ENCODE measurements around the gene ELAPOR1. TPM values are rescaled to one million over a fixed set of nuclear protein-coding genes. Genes with fewer than 3 reads are reported as not detected.
"Not testable (repeated sequence)": the region's sequence is repeated elsewhere in the genome, so short reads cannot be mapped to it uniquely, and the experiment has no call there.

The ELAPOR1 gene
- total RNA-seq, 2 experiments from 2014 or later, result 4.5 to 11.9 TPM

GRCh38 chr1:109133815-109134214 lies 19.9 kb downstream of the ELAPOR1 start:
- H3K4me3 Mint-ChIP-seq, result no peak overlapping the region
- no peak for DNase-seq
- peaks cover 3% of the 10 kb centered on the region for H3K4me1 Mint-ChIP-seq
- H3K9me3 Mint-ChIP-seq (ENCODE audit: low read depth), result no peaks in the 10 kb centered on the region
- H3K27me3 Mint-ChIP-seq, result no peaks in the 10 kb centered on the region
- ATAC-seq, result no peak
- no peak overlapping the region for H3K27ac Mint-ChIP-seq
- no peaks in the 10 kb centered on the region for H3K36me3 Mint-ChIP-seq
- CTCF ChIA-PET, result interaction anchor here (1.0 kb wide), 1 partner anchor 21 kb away, joined by 4 read pairs; a partner anchor contains a TSS

GRCh38 chr1:109134423-109134822 lies 20.5 kb downstream of the ELAPOR1 start:
- Mint-ChIP-seq H3K36me3 (no peaks in the 10 kb centered on the region), H3K9me3 (ENCODE audit: low read depth) (no peaks in the 10 kb centered on the region)
- no peak for DNase-seq

GRCh38 chr1:109135940-109136339 lies 22.0 kb downstream of the ELAPOR1 start:
- no peaks in the 10 kb centered on the region for H3K9me3 Mint-ChIP-seq (ENCODE audit: low read depth)
- no peak for ATAC-seq

More at GRCh38 chr1:109134423-109134822, 20.5 kb downstream of the ELAPOR1 start:
- no peak overlapping the region for H3K27ac Mint-ChIP-seq
- no peaks in the 10 kb centered on the region for H3K27me3 Mint-ChIP-seq
- H3K4me3 Mint-ChIP-seq, result no peak overlapping the region
- ATAC-seq, result no peak
- CTCF ChIA-PET, result interaction anchor here (1.0 kb wide), 1 partner anchor 22 kb away, joined by 4 read pairs; a partner anchor contains a TSS
- H3K4me1 Mint-ChIP-seq, result peaks cover 3% of the 10 kb centered on the region

GRCh38 chr1:109136766-109137165 lies 22.9 kb downstream of the ELAPOR1 start:
- CTCF ChIA-PET, result no interaction called here
- no peak for DNase-seq
- H3K9me3 Mint-ChIP-seq (ENCODE audit: low read depth), result no peaks in the 10 kb centered on the region
- H3K4me3 Mint-ChIP-seq, result no peak overlapping the region
- H3K27me3 Mint-ChIP-seq, result no peaks in the 10 kb centered on the region
- no peaks in the 10 kb centered on the region for H3K36me3 Mint-ChIP-seq
- no peak for ATAC-seq
- H3K4me1 Mint-ChIP-seq, result no peaks in the 10 kb centered on the region
- no peak overlapping the region for H3K27ac Mint-ChIP-seq

More at GRCh38 chr1:109135940-109136339, 22.0 kb downstream of the ELAPOR1 start:
- Mint-ChIP-seq H3K4me3 (no peak overlapping the region), H3K36me3 (no peaks in the 10 kb centered on the region), H3K27ac (no peak overlapping the region), H3K27me3 (no peaks in the 10 kb centered on the region), H3K4me1 (peaks cover 3% of the 10 kb centered on the region)
- DNase-seq, result no peak
- CTCF ChIA-PET, result no interaction called here

- no peak overlapping the region for H3K27ac Mint-ChIP-seq
- H3K4me1 Mint-ChIP-seq, result no peaks in the 10 kb centered on the region
Observed at GRCh38 chr1:109137958-109138357, 24.0 kb downstream of the ELAPOR1 start.

GRCh38 chr1:109138358-109138757 lies 24.4 kb downstream of the ELAPOR1 start:
- Mint-ChIP-seq H3K27me3 (no peaks in the 10 kb centered on the region), H3K36me3 (no peaks in the 10 kb centered on the region), H3K27ac (no peak overlapping the region), H3K4me3 (no peak overlapping the region), H3K4me1 (no peaks in the 10 kb centered on the region), H3K9me3 (ENCODE audit: low read depth) (no peaks in the 10 kb centered on the region)
- DNase-seq (no peak), ATAC-seq (no peak)
- CTCF ChIA-PET, result no interaction called here

More at GRCh38 chr1:109137958-109138357, 24.0 kb downstream of the ELAPOR1 start:
- CTCF ChIA-PET, result no interaction called here
- H3K27me3 Mint-ChIP-seq, result no peaks in the 10 kb centered on the region
- H3K9me3 Mint-ChIP-seq (ENCODE audit: low read depth), result no peaks in the 10 kb centered on the region
- no peak for ATAC-seq
- no peak overlapping the region for H3K4me3 Mint-ChIP-seq
- no peaks in the 10 kb centered on the region for H3K36me3 Mint-ChIP-seq
- no peak for DNase-seq

GRCh38 chr1:109140392-109140791 lies 26.5 kb downstream of the ELAPOR1 start:
- no peak for DNase-seq
- Mint-ChIP-seq H3K27ac (no peak overlapping the region), H3K36me3 (no peaks in the 10 kb centered on the region), H3K4me3 (no peak overlapping the region), H3K27me3 (no peaks in the 10 kb centered on the region), H3K4me1 (no peaks in the 10 kb centered on the region), H3K9me3 (ENCODE audit: low read depth) (no peaks in the 10 kb centered on the region)
- CTCF ChIA-PET, result no interaction called here
- no peak for ATAC-seq

- ATAC-seq, result no peak
- H3K27ac Mint-ChIP-seq, result no peak overlapping the region
- no peak overlapping the region for H3K4me3 Mint-ChIP-seq
- no peak for DNase-seq
- CTCF ChIA-PET, result no interaction called here
- H3K27me3 Mint-ChIP-seq, result no peaks in the 10 kb centered on the region
- no peaks in the 10 kb centered on the region for H3K36me3 Mint-ChIP-seq
- no peaks in the 10 kb centered on the region for H3K4me1 Mint-ChIP-seq
- no peaks in the 10 kb centered on the region for H3K9me3 Mint-ChIP-seq (ENCODE audit: low read depth)
Observed at GRCh38 chr1:109142260-109142659, 28.3 kb downstream of the ELAPOR1 start.

GRCh38 chr1:109142725-109143124 lies 28.8 kb downstream of the ELAPOR1 start:
- H3K36me3 Mint-ChIP-seq; H3K9me3 Mint-ChIP-seq (ENCODE audit: low read depth); H3K27ac Mint-ChIP-seq; H3K27me3 Mint-ChIP-seq; H3K4me3 Mint-ChIP-seq; DNase-seq; ATAC-seq; H3K4me1 Mint-ChIP-seq; CTCF ChIA-PET: not testable (repeated sequence)

GRCh38 chr1:109148987-109149561 lies 35.2 kb downstream of the ELAPOR1 start:
- CTCF ChIA-PET, result no interaction called here
- Mint-ChIP-seq H3K4me1 (no peaks in the 10 kb centered on the region), H3K36me3 (no peaks in the 10 kb centered on the region), H3K27ac (no peak overlapping the region), H3K27me3 (no peaks in the 10 kb centered on the region), H3K4me3 (no peak overlapping the region), H3K9me3 (ENCODE audit: low read depth) (no peaks in the 10 kb centered on the region)
- ATAC-seq, result no peak
- no peak for DNase-seq

- Mint-ChIP-seq H3K9me3 (ENCODE audit: low read depth) (no peaks in the 10 kb centered on the region), H3K27me3 (no peaks in the 10 kb centered on the region), H3K4me1 (no peaks in the 10 kb centered on the region), H3K4me3 (no peak overlapping the region), H3K36me3 (no peaks in the 10 kb centered on the region), H3K27ac (no peak overlapping the region)
- DNase-seq (no peak), ATAC-seq (no peak)
- CTCF ChIA-PET, result no interaction called here
Observed at GRCh38 chr1:109149874-109150601, 36.1 kb downstream of the ELAPOR1 start.

GRCh38 chr1:109151146-109151990 lies 37.5 kb downstream of the ELAPOR1 start:
- Mint-ChIP-seq H3K9me3 (ENCODE audit: low read depth) (no peaks in the 10 kb centered on the region), H3K4me1 (no peaks in the 10 kb centered on the region), H3K27me3 (no peaks in the 10 kb centered on the region), H3K27ac (no peak overlapping the region), H3K4me3 (no peak overlapping the region), H3K36me3 (no peaks in the 10 kb centered on the region)
- DNase-seq, result no peak
- ATAC-seq, result no peak
- CTCF ChIA-PET, result no interaction called here

- Mint-ChIP-seq H3K27me3 (no peaks in the 10 kb centered on the region), H3K36me3 (no peaks in the 10 kb centered on the region), H3K4me3 (no peak overlapping the region), H3K9me3 (ENCODE audit: low read depth) (no peaks in the 10 kb centered on the region), H3K4me1 (no peaks in the 10 kb centered on the region), H3K27ac (no peak overlapping the region)
- DNase-seq (no peak), ATAC-seq (no peak)
- CTCF ChIA-PET, result no interaction called here
Observed at GRCh38 chr1:109152196-109152595, 38.3 kb downstream of the ELAPOR1 start.

Measured in activated CD8-positive, alpha-beta memory T cell treated with anti-CD3 and anti-CD28 coated beads, Interleukin-2, amount 10 ng/mL, durations not matched to agents 7 days and 5 days (primary cell).